SIG-M5 treated with dmso at 0.1 percent for 504 hours (cell line): ENCODE data around the gene SPAG17.

Source experiments
- DNase-seq: peaks from one replicate; lab custom pipeline; 2025; ENCODE audit not compliant: unreplicated experiment; lab: John Stamatoyannopoulos, UW

The SPAG17 gene

DNA sequence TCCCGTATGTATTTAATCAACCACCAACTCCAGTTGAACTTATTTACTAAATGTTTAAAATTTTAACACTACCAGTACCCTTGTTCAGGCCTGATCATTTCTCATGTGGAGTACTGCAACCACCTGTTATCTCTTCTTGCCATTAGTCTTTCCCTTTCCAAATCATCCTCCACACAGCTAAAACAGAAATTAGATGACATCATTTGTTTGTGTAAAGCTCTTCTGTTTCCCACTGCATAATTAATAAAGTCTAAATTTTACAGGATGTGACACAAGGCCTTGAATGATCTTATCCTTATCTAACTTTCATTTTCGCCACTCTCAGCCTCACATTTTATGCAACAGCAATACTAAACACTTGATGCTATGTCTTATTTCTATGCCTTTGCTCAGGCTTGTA, 280.0 kb downstream of the SPAG17 start:
- no peak for DNase-seq

DNA sequence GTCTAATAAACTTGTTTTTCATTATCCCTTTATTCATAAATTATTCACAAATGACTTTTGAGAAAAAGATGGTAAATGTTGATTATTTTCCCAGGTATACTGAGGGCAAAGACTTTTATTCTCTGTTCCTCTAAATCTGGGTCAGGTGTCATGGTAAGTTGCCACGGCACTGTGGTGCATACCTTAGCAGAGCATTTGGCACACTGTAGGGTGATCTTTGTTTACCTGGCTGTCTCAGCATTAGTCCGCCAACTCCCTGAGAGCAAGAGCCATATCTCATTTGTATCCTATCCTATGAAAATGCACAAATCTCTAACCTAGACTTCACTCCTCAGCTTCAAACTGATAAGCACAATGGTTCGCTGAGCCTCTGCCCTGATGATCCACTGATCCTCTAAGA, 280.5 kb downstream of the SPAG17 start:
- no peak for DNase-seq
